Peyer's patch (tissue), 4 donors: ENCODE data around the gene C17orf78. TPM values are rescaled to one million over a fixed set of nuclear protein-coding genes. Genes with fewer than 3 reads are reported as not detected.

Experiments
- DNase-seq, 3 donors: peaks; one replicate each; pipeline ENCODE4 v3.0.0-alpha.2; 2017 to 2019
- H3K27ac ChIP-seq, 4 donors: fragments of 200-600 bp; sonication (generic); one replicate each; pipeline ENCODE4 v1.5.1; 2016 to 2019
- H3K27me3 ChIP-seq, 2 donors: fragments of 200-600 bp; sonication (generic); one replicate each; pipeline ENCODE4 v1.5.1; 2019
- H3K36me3 ChIP-seq, 3 donors: fragments of 200-600 bp; sonication (generic); one replicate each; pipeline ENCODE4 v1.5.1; 2016 to 2019
- H3K4me1 ChIP-seq, 4 donors: fragments of 200-600 bp; sonication (generic); one replicate each; pipeline ENCODE4 v1.5.1; 2016 to 2019
- H3K4me3 ChIP-seq, 4 donors: fragments of 200-600 bp; sonication (generic); 1 replicate in 3 of 4; 2 replicates in 1 of 4; pipeline ENCODE4 v1.5.1; 2016 to 2019; ENCODE audit warnings: mild to moderate bottlenecking in 1 of 4
- H3K9me3 ChIP-seq, 4 donors: fragments of 200-600 bp; sonication (generic); one replicate each; pipeline ENCODE4 v1.5.1; 2016 to 2019; ENCODE audit warnings: mild to moderate bottlenecking in 1 of 4
- CTCF ChIP-seq, 6 experiments: fragments of 450-650 bp in 4 of 6; fragments of 200-600 bp in 2 of 6; sonication (generic) in 1 of 6; IDR thresholded peaks; one replicate each; pipeline ENCODE4 v1.5.1; 2017 to 2019; ENCODE audit warnings: antibody characterized with exemption in 6 of 6, mild to moderate bottlenecking in 3 of 6, moderate library complexity in 1 of 6
- POLR2A ChIP-seq, 2 donors: fragments of 450-650 bp; IDR thresholded peaks; one replicate each; pipeline ENCODE4 v1.5.1; 2017; ENCODE audit warnings: antibody characterized with exemption in 2 of 2, mild to moderate bottlenecking in 2 of 2, moderate library complexity in 2 of 2
- total RNA-seq, 4 donors: library from RNA; depleted of rRNA; stranded (reverse); fragments of >200 nt; gene quantifications; one replicate each; pipeline ENCODE4 v1.1.0, GENCODE V29; 2016

C17orf78 gene
- total RNA-seq: 100 to 1,000 TPM in 1 of 4 donors, 10 to 100 TPM in 2, 1 to 10 TPM in 1; 5.0 to 105 (median 73.9) TPM

- Histone ChIP-seq H3K27ac (peak within 1 kb of the TSS in 2 of 4 donors; percentile 7 to 40), H3K9me3 (no peaks in the 10 kb centered on the region), H3K27me3 (no peaks in the 10 kb centered on the region), H3K4me3 (peak within 1 kb of the TSS in 2 of 4 donors; percentile 28 to 48), H3K36me3 (no peaks in the 10 kb centered on the region), H3K4me1 (peaks cover 0 to 11% (median 0%) of the 10 kb centered on the region in 4 donors)
- TF ChIP-seq POLR2A (IDR thresholded peaks at IDR 0.05): no peak
- TF ChIP-seq CTCF (IDR thresholded peaks at IDR 0.05): no peak
- no peak for DNase-seq
Observed at GRCh38 chr17:37375706-37376105, at the start of gene C17orf78. Gene C17orf78, plus strand, starts transcription at chr17:37375985. Its CDS starts 108 bp downstream, at chr17:37376093.

- no peaks in the 10 kb centered on the region for H3K9me3 ChIP-seq
- peaks cover 0 to 27% (median 0%) of the 10 kb centered on the region in 3 donors for H3K36me3 ChIP-seq
Observed at GRCh38 chr17:37327341-37328090, 48.3 kb upstream of the C17orf78 start.

GRCh38 chr17:37338847-37339246, 36.9 kb upstream of the C17orf78 start:
- no peak for TF ChIP-seq POLR2A (IDR thresholded peaks at IDR 0.05)
- no peak for TF ChIP-seq CTCF (IDR thresholded peaks at IDR 0.05)
- Histone ChIP-seq H3K36me3 (peaks cover 0 to 13% (median 0%) of the 10 kb centered on the region in 3 donors), H3K4me1 (no peaks in the 10 kb centered on the region), H3K9me3 (no peaks in the 10 kb centered on the region), H3K27me3 (no peaks in the 10 kb centered on the region), H3K27ac (no peak overlapping the region), H3K4me3 (no peak overlapping the region)
- DNase-seq: no peak

More at GRCh38 chr17:37327341-37328090, 48.3 kb upstream of the C17orf78 start:
- Histone ChIP-seq H3K27me3 (no peaks in the 10 kb centered on the region), H3K4me3 (no peak overlapping the region), H3K27ac (no peak overlapping the region), H3K4me1 (no peaks in the 10 kb centered on the region)
- DNase-seq: no peak
- no peak for TF ChIP-seq POLR2A (IDR thresholded peaks at IDR 0.05)
- no peak for TF ChIP-seq CTCF (IDR thresholded peaks at IDR 0.05)

- TF ChIP-seq POLR2A (IDR thresholded peaks at IDR 0.05) (no peak), CTCF (IDR thresholded peaks at IDR 0.05) (no peak)
- H3K27ac ChIP-seq: no peak overlapping the region
- no peaks in the 10 kb centered on the region for H3K9me3 ChIP-seq
- H3K4me1 ChIP-seq: no peaks in the 10 kb centered on the region
- no peak overlapping the region for H3K4me3 ChIP-seq
- no peaks in the 10 kb centered on the region for H3K27me3 ChIP-seq
- H3K36me3 ChIP-seq: peaks cover 0 to 13% (median 0%) of the 10 kb centered on the region in 3 donors
- DNase-seq: no peak
Observed at GRCh38 chr17:37339321-37339720, 36.5 kb upstream of the C17orf78 start.

GRCh38 chr17:37340804-37341203, 35.0 kb upstream of the C17orf78 start:
- Histone ChIP-seq H3K4me3 (no peak overlapping the region), H3K27ac (no peak overlapping the region), H3K4me1 (no peaks in the 10 kb centered on the region), H3K27me3 (no peaks in the 10 kb centered on the region), H3K36me3 (peaks cover 0 to 13% (median 0%) of the 10 kb centered on the region in 3 donors), H3K9me3 (no peaks in the 10 kb centered on the region)
- TF ChIP-seq POLR2A (IDR thresholded peaks at IDR 0.05) (no peak), CTCF (IDR thresholded peaks at IDR 0.05) (no peak)
- no peak for DNase-seq
